ENCODE results near the gene RASGRF2.

Gene RASGRF2

GRCh38 chr5:80959768-80960442 lies at the start of gene RASGRF2:
RASGRF2 (plus strand) TSS chr5:80960363; CDS start chr5:80960739, 376 bp downstream.
- no peaks in the 10 kb centered on the region for H3K9me3 ChIP-seq
- no peak for DNase-seq
- H3K36me3 ChIP-seq: no peaks in the 10 kb centered on the region
- intact Hi-C loops (cut with DNase I; ENCODE audit: low total_unique reads): no loop called here
- H3K4me3 ChIP-seq: peak within 1 kb of the TSS; percentile 44 to 49
- TF ChIP-seq CTCF (IDR thresholded peaks at IDR 0.05): no peak
- H3K27ac ChIP-seq: peak within 1 kb of the TSS; percentile 15 to 52
- H3K4me1 ChIP-seq: peaks cover 0 to 15% (median 9%) of the 10 kb centered on the region in 4 donors
- peaks cover 0 to 27% of the 10 kb centered on the region in 2 donors for H3K27me3 ChIP-seq

- Histone ChIP-seq H3K27ac (no peak overlapping the region), H3K9me3 (peaks cover 0 to 8% (median 5%) of the 10 kb centered on the region in 3 donors), H3K36me3 (no peaks in the 10 kb centered on the region), H3K4me1 (no peaks in the 10 kb centered on the region), H3K27me3 (no peaks in the 10 kb centered on the region), H3K4me3 (no peak overlapping the region)
- intact Hi-C loops (cut with DNase I; ENCODE audit: low total_unique reads): no loop called here
- no peak for TF ChIP-seq CTCF (IDR thresholded peaks at IDR 0.05)
- DNase-seq: no peak
Observed at GRCh38 chr5:80912479-80912878, 47.7 kb upstream of the RASGRF2 start.

GRCh38 chr5:80915716-80916115 lies 44.4 kb upstream of the RASGRF2 start:
- Histone ChIP-seq H3K4me3 (no peak overlapping the region), H3K27ac (no peak overlapping the region), H3K9me3 (peaks cover 0 to 8% (median 5%) of the 10 kb centered on the region in 3 donors), H3K36me3 (no peaks in the 10 kb centered on the region), H3K27me3 (no peaks in the 10 kb centered on the region), H3K4me1 (no peaks in the 10 kb centered on the region)
- no peak for TF ChIP-seq CTCF (IDR thresholded peaks at IDR 0.05)
- DNase-seq: no peak
- intact Hi-C loops (cut with DNase I; ENCODE audit: low total_unique reads): no loop called here

GRCh38 chr5:80916676-80917075 lies 43.5 kb upstream of the RASGRF2 start:
- no peaks in the 10 kb centered on the region for H3K4me1 ChIP-seq
- H3K27ac ChIP-seq: no peak overlapping the region
- no peaks in the 10 kb centered on the region for H3K36me3 ChIP-seq
- H3K27me3 ChIP-seq: no peaks in the 10 kb centered on the region
- intact Hi-C loops (cut with DNase I; ENCODE audit: low total_unique reads): no loop called here
- no peak for TF ChIP-seq CTCF (IDR thresholded peaks at IDR 0.05)
- H3K9me3 ChIP-seq: peaks cover 0 to 8% (median 5%) of the 10 kb centered on the region in 3 donors
- DNase-seq: no peak
- no peak overlapping the region for H3K4me3 ChIP-seq

GRCh38 chr5:80917631-80918030 lies 42.5 kb upstream of the RASGRF2 start:
- no peak overlapping the region for H3K4me3 ChIP-seq
- H3K9me3 ChIP-seq: peaks cover 0 to 2% (median 0%) of the 10 kb centered on the region in 3 donors
- intact Hi-C loops (cut with DNase I; ENCODE audit: low total_unique reads): no loop called here
- H3K27me3 ChIP-seq: no peaks in the 10 kb centered on the region
- no peak for TF ChIP-seq CTCF (IDR thresholded peaks at IDR 0.05)
- no peaks in the 10 kb centered on the region for H3K36me3 ChIP-seq
- no peaks in the 10 kb centered on the region for H3K4me1 ChIP-seq
- H3K27ac ChIP-seq: no peak overlapping the region
- no peak for DNase-seq

Data from tibial artery (tissue), 4 donors.